Measurements from ENCODE around the gene NRG3. TPM values are rescaled to one million over a fixed set of nuclear protein-coding genes. Genes with fewer than 3 reads are reported as not detected.

NRG3 gene
- total RNA-seq (1 to 10 TPM in 7 of 9 donors, under 1 TPM in 2; 0.83 to 3.8 (median 1.4) TPM), polyA plus RNA-seq (1 to 10 TPM in 1 of 3 donors, under 1 TPM in 2; 0.46 to 1.3 (median 0.47) TPM)
- long read RNA-seq, donor 1 = 0 reads
- long read RNA-seq, donor 2 = 0 reads
- long read RNA-seq, donor 3 = 0 reads
- long read RNA-seq, donor 4, partial matches to known transcripts = 0 of 1 reads
- long read RNA-seq, donor 4, other reads (novel, unspliced or antisense) = 1 of 1 reads
- long read RNA-seq, donor 5, partial matches to known transcripts = 0 of 2 reads
- long read RNA-seq, donor 5, other reads (novel, unspliced or antisense) = 2 of 2 reads
- long read RNA-seq, donor 6 = 0 reads
- long read RNA-seq, donor 7 = 0 reads
- long read RNA-seq, donor 8 = 0 reads
- long read RNA-seq, donor 9 = 0 reads
- long read RNA-seq, donor 10 = 0 reads

- intact Hi-C loops (cut with DNase I) = no loop called here
- WGBS, 4 donors = 1 to 3% methylated on average over 88 to 92 of the region's 95 CpGs; no CpG with 5 or more reads in 2 of the 4 donors
- DNase-seq = no peak
- H3K27me3 ChIP-seq = peaks cover 27% of the 10 kb centered on the region
- peaks cover 0 to 5% of the 10 kb centered on the region in 2 donors for H3K4me1 ChIP-seq (replicated peaks in 1 of 2)
- peak within 1 kb of the TSS in 1 of 4 donors; percentile 46 for H3K4me3 ChIP-seq
- H3K36me3 ChIP-seq (replicated peaks in 1 of 2) = no peaks in the 10 kb centered on the region
- TF ChIP-seq CTCF (IDR thresholded peaks at IDR 0.05) = no peak
- TF ChIP-seq POLR2A (IDR thresholded peaks at IDR 0.05) = no peak
- no peak within 1 kb of the TSS for H3K27ac ChIP-seq
- no peaks in the 10 kb centered on the region for H3K9me3 ChIP-seq (replicated peaks in 1 of 3)
These were observed at the start of gene NRG3 for GRCh38 chr10:81874875-81875466. NRG3 (plus strand) TSS chr10:81875194.

- TF ChIP-seq POLR2A (IDR thresholded peaks at IDR 0.05) = no peak
- no peak for TF ChIP-seq CTCF (IDR thresholded peaks at IDR 0.05)
- intact Hi-C loops (cut with DNase I) = no loop called here
- H3K27ac ChIP-seq = no peak overlapping the region
- H3K27me3 ChIP-seq = no peaks in the 10 kb centered on the region
- no peaks in the 10 kb centered on the region for H3K4me1 ChIP-seq (replicated peaks in 1 of 2)
- no peak overlapping the region for H3K4me3 ChIP-seq
- DNase-seq = no peak
- WGBS, 4 donors = 63 to 65% (median 64%) methylated on average over 4 of the region's 4 CpGs
- no peaks in the 10 kb centered on the region for H3K36me3 ChIP-seq (replicated peaks in 1 of 2)
- no peaks in the 10 kb centered on the region for H3K9me3 ChIP-seq (replicated peaks in 1 of 3)
These were observed 46.7 kb upstream of the NRG3 start for GRCh38 chr10:81828251-81828650.

- no peaks in the 10 kb centered on the region for H3K9me3 ChIP-seq (replicated peaks in 1 of 3)
- intact Hi-C loops (cut with DNase I) = no loop called here
- no peaks in the 10 kb centered on the region for H3K4me1 ChIP-seq (replicated peaks in 1 of 2)
- TF ChIP-seq POLR2A (IDR thresholded peaks at IDR 0.05) (no peak), CTCF (IDR thresholded peaks at IDR 0.05) (no peak)
- no peak overlapping the region for H3K27ac ChIP-seq
- H3K27me3 ChIP-seq = no peaks in the 10 kb centered on the region
- no peak overlapping the region for H3K4me3 ChIP-seq
- WGBS, 4 donors = 85 to 92% (median 86%) methylated on average over 15 of the region's 15 CpGs
- DNase-seq = no peak
- no peaks in the 10 kb centered on the region for H3K36me3 ChIP-seq (replicated peaks in 1 of 2)
These were observed 43.9 kb upstream of the NRG3 start for GRCh38 chr10:81831060-81831459.

GRCh38 chr10:81838950-81839349, 36.0 kb upstream of the NRG3 start:
- H3K36me3 ChIP-seq (replicated peaks in 1 of 2) = no peaks in the 10 kb centered on the region
- no peak overlapping the region for H3K4me3 ChIP-seq
- no peaks in the 10 kb centered on the region for H3K27me3 ChIP-seq
- no peak overlapping the region for H3K27ac ChIP-seq
- DNase-seq = no peak
- H3K9me3 ChIP-seq (replicated peaks in 1 of 3) = no peaks in the 10 kb centered on the region
- TF ChIP-seq POLR2A (IDR thresholded peaks at IDR 0.05) = no peak
- no peak for TF ChIP-seq CTCF (IDR thresholded peaks at IDR 0.05)
- intact Hi-C loops (cut with DNase I) = no loop called here
- H3K4me1 ChIP-seq (replicated peaks in 1 of 2) = no peaks in the 10 kb centered on the region
